Skeletal muscle tissue (tissue), 4 donors: ENCODE measurements around the gene AKR1C1. TPM values are rescaled to one million over a fixed set of nuclear protein-coding genes. Genes with fewer than 3 reads are reported as not detected.
"Not testable (repeated sequence)": the region's sequence is repeated elsewhere in the genome, so short reads cannot be mapped to it uniquely, and the experiment has no call there.

Experiments used
- H3K27ac ChIP-seq: one replicate; pipeline ENCODE4 v1.7.0; 2013; ENCODE audit warnings: mild to moderate bottlenecking, low read depth, low read length, inconsistent platforms
- H3K27me3 ChIP-seq, 3 donors: one replicate each; pipeline ENCODE4 v1.7.0; 2013; ENCODE audit warnings: low read length in 3 of 3; ENCODE audit not compliant: control insufficient read depth in 3 of 3, insufficient read depth in 3 of 3
- H3K36me3 ChIP-seq, 3 donors: one replicate each; pipeline ENCODE4 v1.7.0; 2013; ENCODE audit warnings: low read length in 3 of 3; ENCODE audit not compliant: control insufficient read depth in 3 of 3, insufficient read depth in 3 of 3
- H3K4me1 ChIP-seq, 3 donors: one replicate each; pipeline ENCODE4 v1.7.0; 2013; ENCODE audit warnings: low read length in 3 of 3, mild to moderate bottlenecking in 3 of 3; ENCODE audit not compliant: control insufficient read depth in 3 of 3, insufficient read depth in 3 of 3
- H3K4me3 ChIP-seq, 3 donors: one replicate each; pipeline ENCODE4 v1.7.0; 2013; ENCODE audit warnings: low read length in 3 of 3
- H3K9ac ChIP-seq, 3 donors: one replicate each; pipeline ENCODE4 v1.7.0; 2013; ENCODE audit warnings: low read length in 3 of 3, mild to moderate bottlenecking in 3 of 3, moderate library complexity in 2 of 3, low read depth in 1 of 3
- H3K9me3 ChIP-seq, 3 donors: one replicate each; pipeline ENCODE4 v1.7.0; 2013; ENCODE audit warnings: low read length in 3 of 3; ENCODE audit not compliant: control insufficient read depth in 3 of 3
- total RNA-seq: library from RNA; depleted of rRNA; stranded (reverse); fragments of >200 nt; gene quantifications from one replicate; pipeline ENCODE4 v1.2.3, GENCODE V29; 2014
- donor health status: Osteomylitis.

Gene AKR1C1
- total RNA-seq: 9.9 TPM

DNA sequence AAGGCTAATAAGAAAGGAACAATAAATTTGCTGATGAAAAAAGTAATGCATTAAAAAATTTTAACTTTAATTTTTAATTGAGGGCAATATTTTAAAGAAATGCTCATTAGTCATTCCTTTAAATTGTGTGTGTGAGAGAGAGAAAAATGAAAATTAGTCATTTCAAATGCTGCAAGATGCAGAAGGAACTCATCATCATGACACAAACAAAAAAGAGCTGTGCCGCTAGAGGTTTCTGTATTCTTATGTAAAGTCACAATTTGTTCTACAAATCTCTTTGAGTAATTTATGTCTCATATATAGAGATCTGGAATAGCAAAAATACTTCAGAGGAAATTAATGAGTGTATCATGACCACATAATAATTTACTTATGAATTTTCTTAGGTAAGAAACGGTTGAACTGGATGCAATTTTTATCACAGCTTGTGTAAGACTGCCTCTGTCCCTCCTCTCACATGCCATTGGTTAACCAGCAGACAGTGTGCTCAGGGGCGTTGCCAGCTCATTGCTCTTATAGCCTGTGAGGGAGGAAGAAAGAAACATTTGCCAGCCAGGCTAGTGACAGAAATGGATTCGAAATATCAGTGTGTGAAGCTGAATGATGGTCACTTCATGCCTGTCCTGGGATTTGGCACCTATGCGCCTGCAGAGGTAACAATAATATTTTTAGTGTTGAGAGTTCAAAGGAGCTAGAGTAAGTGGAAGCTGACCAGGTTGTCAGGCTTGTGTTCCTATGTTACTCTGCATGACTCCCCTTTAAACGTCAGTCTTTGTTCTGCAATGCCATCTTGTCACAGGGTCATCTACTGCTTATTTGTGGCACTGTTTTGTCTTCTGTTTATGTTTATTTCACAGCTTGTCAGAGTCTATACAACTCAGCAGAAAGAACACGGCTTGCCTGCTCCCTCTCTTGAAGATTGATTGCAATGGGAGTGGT, at the start of gene AKR1C1:
Gene AKR1C1 (plus strand): TSS at position 540 of the 939 bp plus-strand sequence. CDS start 30 bp downstream, at position 570.
- not testable (repeated sequence) for H3K36me3 ChIP-seq, H3K9me3 ChIP-seq, H3K27ac ChIP-seq, H3K27me3 ChIP-seq, H3K4me1 ChIP-seq
- peak within 1 kb of the TSS in 1 of 3 donors; percentile 36 for H3K4me3 ChIP-seq
- peak within 1 kb of the TSS in 2 of 3 donors; percentile 35 to 43 for H3K9ac ChIP-seq

- no peak overlapping the region for H3K4me3 ChIP-seq
- no peaks in the 10 kb centered on the region for H3K4me1 ChIP-seq
- H3K27ac ChIP-seq: no peak overlapping the region
- H3K36me3 ChIP-seq: peaks cover 0 to 4% (median 4%) of the 10 kb centered on the region in 3 donors
- no peaks in the 10 kb centered on the region for H3K27me3 ChIP-seq
- no peaks in the 10 kb centered on the region for H3K9me3 ChIP-seq
- H3K9ac ChIP-seq: no peak overlapping the region
Measured at GRCh38 chr10:4914213-4914850, 48.9 kb upstream of the AKR1C1 start.

DNA sequence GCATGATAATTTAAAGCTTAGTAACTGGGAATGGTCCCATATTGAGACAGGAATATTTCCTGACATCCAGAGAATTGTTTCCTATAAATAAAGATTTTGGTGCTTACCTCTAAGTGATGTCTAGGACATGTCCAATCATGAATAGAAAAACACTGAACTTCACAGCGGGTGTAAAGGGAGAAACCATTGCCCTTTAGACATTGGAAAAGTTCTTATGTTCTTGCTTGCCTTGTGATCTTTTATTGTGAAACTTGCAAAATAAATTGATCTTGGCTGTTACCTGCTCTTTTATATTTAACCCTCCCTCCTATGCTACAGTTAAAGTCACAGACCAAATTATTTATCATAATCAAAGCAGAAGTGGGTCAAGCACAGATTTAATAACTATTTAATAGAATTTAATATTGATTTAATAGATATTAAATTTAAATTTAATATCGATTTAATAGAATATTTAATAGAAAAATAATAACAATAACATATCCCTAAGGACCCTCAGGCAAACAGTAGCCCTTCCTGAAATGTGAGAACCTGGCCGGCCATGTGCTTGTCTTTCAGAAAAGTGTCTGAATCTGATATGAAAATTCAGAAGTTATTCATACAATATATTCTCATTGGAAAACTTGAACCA, 47.0 kb upstream of the AKR1C1 start:
- Histone ChIP-seq H3K4me1 (no peaks in the 10 kb centered on the region), H3K9me3 (no peaks in the 10 kb centered on the region), H3K36me3 (no peaks in the 10 kb centered on the region), H3K27me3 (no peaks in the 10 kb centered on the region), H3K4me3 (no peak overlapping the region), H3K27ac (no peak overlapping the region), H3K9ac (no peak overlapping the region)

GRCh38 chr10:4918236-4918635, 45.0 kb upstream of the AKR1C1 start:
- H3K27ac ChIP-seq: no peak overlapping the region
- no peak overlapping the region for H3K4me3 ChIP-seq
- H3K27me3 ChIP-seq: no peaks in the 10 kb centered on the region
- H3K9me3 ChIP-seq: no peaks in the 10 kb centered on the region
- H3K36me3 ChIP-seq: no peaks in the 10 kb centered on the region
- H3K9ac ChIP-seq: no peak overlapping the region
- no peaks in the 10 kb centered on the region for H3K4me1 ChIP-seq

- not testable (repeated sequence) for H3K4me3 ChIP-seq, H3K36me3 ChIP-seq, H3K4me1 ChIP-seq, H3K9ac ChIP-seq, H3K27me3 ChIP-seq, H3K27ac ChIP-seq, H3K9me3 ChIP-seq
Measured at GRCh38 chr10:4924482-4924881, 38.7 kb upstream of the AKR1C1 start.

GRCh38 chr10:4926400-4926799, 36.8 kb upstream of the AKR1C1 start:
- Histone ChIP-seq H3K4me3 (no peak overlapping the region), H3K4me1 (no peaks in the 10 kb centered on the region), H3K27me3 (no peaks in the 10 kb centered on the region), H3K9ac (no peak overlapping the region), H3K27ac (no peak overlapping the region), H3K9me3 (peaks cover 0 to 3% (median 0%) of the 10 kb centered on the region in 3 donors), H3K36me3 (no peaks in the 10 kb centered on the region)

- Histone ChIP-seq H3K9ac (no peak overlapping the region), H3K36me3 (no peaks in the 10 kb centered on the region), H3K27ac (no peak overlapping the region), H3K27me3 (no peaks in the 10 kb centered on the region), H3K4me1 (no peaks in the 10 kb centered on the region), H3K9me3 (no peaks in the 10 kb centered on the region), H3K4me3 (no peak overlapping the region)
Measured at GRCh38 chr10:4931587-4931986, 31.6 kb upstream of the AKR1C1 start.

- Histone ChIP-seq H3K27me3 (no peaks in the 10 kb centered on the region), H3K9ac (no peak overlapping the region), H3K27ac (no peak overlapping the region), H3K4me3 (no peak overlapping the region), H3K9me3 (no peaks in the 10 kb centered on the region), H3K4me1 (no peaks in the 10 kb centered on the region), H3K36me3 (no peaks in the 10 kb centered on the region)
Measured at GRCh38 chr10:4934391-4934987, 28.7 kb upstream of the AKR1C1 start.

DNA sequence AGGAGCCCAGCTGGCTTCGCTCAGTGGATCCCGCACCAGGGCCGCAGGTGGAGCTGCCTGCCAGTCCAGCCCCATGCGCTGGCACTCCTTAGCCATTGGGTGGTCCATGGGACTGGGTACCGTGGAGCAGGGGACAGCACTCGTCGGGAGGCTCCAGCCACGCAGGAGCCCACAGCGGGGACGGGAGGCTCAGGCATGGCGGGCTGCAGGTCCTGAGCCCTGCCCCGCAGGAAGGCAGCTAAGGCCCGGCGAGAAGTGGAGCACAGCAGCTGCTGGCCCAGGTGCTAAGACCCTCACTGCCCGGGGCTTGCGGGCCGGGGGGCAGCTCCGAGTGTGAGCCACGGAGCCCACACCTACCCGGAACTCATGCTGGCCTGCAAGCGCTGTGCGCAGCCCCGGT, 25.9 kb upstream of the AKR1C1 start:
- Histone ChIP-seq H3K27ac (no peak overlapping the region), H3K9me3 (no peaks in the 10 kb centered on the region), H3K27me3 (no peaks in the 10 kb centered on the region), H3K9ac (no peak overlapping the region), H3K4me3 (no peak overlapping the region), H3K36me3 (no peaks in the 10 kb centered on the region), H3K4me1 (peaks cover 4 to 9% (median 6%) of the 10 kb centered on the region in 3 donors)
